AG10803 (cell line): ENCODE results near the gene PFKP.

Experiments used
- DNase-seq: peaks from one replicate; pipeline ENCODE4 v3.0.0; 2010; ENCODE audit warnings: low read depth
- H3K4me3 ChIP-seq: 2 replicates; pipeline ENCODE4 v1.5.1; 2011; ENCODE audit warnings: mild to moderate bottlenecking, low read length, control low read depth
- TF ChIP-seq, protein P1 (sequence below): conservative IDR thresholded peaks from 2 replicates; pipeline ENCODE4 v1.5.1; 2011; ENCODE audit warnings: mild to moderate bottlenecking, low read length, control low read depth, inconsistent platforms

PFKP gene

DNA sequence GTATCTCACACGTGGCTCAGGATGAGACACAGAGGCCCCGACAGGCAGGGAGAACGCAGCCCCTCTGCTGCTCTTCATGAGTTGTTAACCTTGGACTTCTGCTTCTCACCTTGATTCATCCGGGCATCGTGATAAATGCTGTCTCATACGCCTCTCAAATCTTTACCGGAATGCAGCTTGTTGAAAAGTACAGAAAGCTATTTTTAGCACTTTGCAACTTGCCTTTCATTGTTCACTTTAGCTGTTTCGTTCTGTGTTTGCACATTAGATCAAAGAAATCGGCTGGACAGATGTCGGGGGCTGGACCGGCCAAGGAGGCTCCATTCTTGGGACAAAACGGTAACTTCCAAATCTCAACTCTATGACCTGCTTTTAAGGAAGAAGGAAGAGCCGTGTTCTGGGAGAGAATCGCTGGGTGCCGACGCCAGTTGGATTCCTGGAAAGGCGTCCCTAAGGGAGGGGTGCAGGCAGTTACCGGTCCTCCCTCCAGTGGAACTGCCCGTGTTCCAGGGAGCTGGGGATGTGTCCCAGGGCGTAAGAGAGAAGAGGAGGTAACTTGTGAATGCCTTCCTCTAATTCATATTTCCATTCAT, 49.3 kb downstream of the PFKP start:
- TF ChIP-seq, protein P1, sequence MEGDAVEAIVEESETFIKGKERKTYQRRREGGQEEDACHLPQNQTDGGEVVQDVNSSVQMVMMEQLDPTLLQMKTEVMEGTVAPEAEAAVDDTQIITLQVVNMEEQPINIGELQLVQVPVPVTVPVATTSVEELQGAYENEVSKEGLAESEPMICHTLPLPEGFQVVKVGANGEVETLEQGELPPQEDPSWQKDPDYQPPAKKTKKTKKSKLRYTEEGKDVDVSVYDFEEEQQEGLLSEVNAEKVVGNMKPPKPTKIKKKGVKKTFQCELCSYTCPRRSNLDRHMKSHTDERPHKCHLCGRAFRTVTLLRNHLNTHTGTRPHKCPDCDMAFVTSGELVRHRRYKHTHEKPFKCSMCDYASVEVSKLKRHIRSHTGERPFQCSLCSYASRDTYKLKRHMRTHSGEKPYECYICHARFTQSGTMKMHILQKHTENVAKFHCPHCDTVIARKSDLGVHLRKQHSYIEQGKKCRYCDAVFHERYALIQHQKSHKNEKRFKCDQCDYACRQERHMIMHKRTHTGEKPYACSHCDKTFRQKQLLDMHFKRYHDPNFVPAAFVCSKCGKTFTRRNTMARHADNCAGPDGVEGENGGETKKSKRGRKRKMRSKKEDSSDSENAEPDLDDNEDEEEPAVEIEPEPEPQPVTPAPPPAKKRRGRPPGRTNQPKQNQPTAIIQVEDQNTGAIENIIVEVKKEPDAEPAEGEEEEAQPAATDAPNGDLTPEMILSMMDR = no peak
- no peak overlapping the region for H3K4me3 ChIP-seq
- no peak for DNase-seq

DNA sequence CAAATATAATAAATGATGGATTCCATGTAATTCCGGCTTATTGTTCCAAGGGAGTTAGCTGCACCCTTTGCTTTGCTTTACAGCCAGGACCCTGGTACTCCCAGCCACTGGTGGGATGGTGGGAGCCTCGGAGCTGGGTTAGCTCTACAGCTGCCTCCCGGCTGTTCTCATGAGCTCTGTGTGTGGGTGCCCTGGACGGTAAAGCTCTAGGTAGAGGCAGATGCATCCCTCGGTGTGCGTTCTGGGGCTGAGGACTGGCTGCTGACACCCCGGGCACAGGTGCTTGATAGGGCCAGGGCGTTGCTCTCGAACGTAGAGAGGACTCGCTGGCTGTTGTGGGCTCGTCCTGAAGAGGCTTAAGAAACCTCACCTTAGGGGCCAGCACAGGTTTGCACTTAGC, 50.1 kb downstream of the PFKP start:
- DNase-seq = no peak
- TF ChIP-seq, protein P1 = no peak
- H3K4me3 ChIP-seq = no peak overlapping the region

GRCh38 chr10:3118641-3119091, 51.3 kb downstream of the PFKP start:
- no peak overlapping the region for H3K4me3 ChIP-seq
- DNase-seq = no peak
- TF ChIP-seq, protein P1 = no peak

- TF ChIP-seq, protein P1 = peak; percentile 50
- H3K4me3 ChIP-seq = no peak overlapping the region
- DNase-seq = peak; percentile 40
Measured at GRCh38 chr10:3119796-3120459, 52.6 kb downstream of the PFKP start.

GRCh38 chr10:3122034-3122433, 54.7 kb downstream of the PFKP start:
- no peak for DNase-seq
- TF ChIP-seq, protein P1 = no peak
- H3K4me3 ChIP-seq = no peak overlapping the region

GRCh38 chr10:3122486-3123205, 55.3 kb downstream of the PFKP start:
- H3K4me3 ChIP-seq = no peak overlapping the region
- TF ChIP-seq, protein P1 = no peak

More at GRCh38 chr10:3122486-3123205, 55.3 kb downstream of the PFKP start:
- no peak for DNase-seq
